ENCODE results near the gene SYNE1.
"Not testable (repeated sequence)": the region's sequence is repeated elsewhere in the genome, so short reads cannot be mapped to it uniquely, and the experiment has no call there.

The SYNE1 gene

DNA sequence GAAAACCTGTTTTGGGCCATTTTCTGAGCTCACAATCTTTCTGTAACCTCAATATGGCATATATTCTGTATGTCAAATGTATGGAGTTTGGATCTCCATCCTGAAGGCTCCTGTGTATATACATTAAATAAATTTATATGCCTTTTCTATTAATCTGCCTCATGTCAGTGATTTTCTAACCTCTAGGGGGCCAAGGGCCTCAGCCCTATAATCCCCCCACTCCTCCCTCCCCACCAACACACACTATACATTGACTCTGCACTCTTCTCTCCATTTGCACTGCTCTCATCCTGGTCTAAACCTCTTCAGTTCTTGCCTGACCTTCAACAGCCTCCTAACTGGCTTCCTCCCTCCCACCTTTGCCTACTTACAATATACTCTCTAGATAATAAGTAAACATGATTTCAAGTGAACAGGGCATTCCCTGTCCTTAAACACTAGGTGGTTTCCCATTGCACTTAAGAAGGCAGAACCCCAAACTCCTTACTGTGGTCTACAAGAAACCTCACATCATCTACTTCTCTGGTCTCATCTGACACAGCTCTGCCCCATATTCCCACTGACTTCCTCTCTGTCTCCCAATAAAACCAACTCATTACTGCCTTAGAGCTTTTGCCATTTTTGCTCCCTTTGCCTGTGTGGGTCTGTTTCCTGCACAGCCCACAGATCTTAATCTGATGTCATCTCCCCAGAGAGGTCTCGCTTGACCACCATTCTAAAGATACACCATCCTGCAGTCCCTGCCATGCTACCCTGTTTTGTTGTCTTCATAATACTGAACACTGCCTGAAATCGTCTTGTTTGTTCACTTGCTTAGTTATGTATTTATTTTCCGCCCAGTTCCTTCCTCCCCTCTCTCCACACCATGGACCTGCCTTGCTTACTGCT is 213.7 kb downstream of the SYNE1 start:
- DNase-seq (ENCODE audit: low read depth in 2 of 2) = no peak

DNA sequence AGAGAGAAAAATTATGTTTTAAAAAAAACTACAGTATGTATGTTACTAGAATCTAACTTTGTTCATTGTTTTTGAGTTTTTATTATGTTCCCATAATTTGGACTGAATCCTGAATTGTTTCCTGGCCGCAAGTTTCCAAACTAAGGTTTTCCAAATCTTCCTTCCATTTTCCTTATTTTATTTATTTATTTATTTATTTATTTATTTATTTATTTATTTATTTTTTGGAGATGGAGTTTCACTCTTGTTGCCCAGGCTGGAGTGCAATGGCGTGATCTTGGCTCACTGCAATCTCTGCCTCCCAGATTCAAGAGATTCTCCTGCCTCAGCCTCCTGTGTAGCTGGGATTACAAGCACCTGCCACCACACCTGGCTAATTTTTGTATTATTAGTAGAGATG is 215.7 kb downstream of the SYNE1 start:
- not testable (repeated sequence) for DNase-seq (ENCODE audit: low read depth in 2 of 2)

DNA sequence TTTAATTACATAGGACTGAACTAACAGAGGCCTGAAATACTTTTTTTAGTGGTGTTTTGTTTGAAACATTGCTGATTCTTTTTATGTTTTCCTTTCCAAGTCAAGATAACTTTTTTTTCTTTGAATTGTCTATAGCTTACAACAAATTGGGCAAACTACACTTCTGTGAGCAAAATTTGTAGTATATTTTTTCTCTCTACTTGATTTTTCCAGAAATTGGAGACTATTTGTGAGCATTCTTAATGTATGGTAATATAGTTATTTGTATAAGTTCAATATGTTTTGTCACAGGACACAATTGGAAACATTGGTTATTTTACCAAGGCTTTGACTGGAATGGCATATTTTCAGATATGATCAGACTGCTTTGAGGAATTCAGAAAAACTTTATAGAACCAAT is 216.5 kb downstream of the SYNE1 start:
- no peak for DNase-seq (ENCODE audit: low read depth in 2 of 2)

DNA sequence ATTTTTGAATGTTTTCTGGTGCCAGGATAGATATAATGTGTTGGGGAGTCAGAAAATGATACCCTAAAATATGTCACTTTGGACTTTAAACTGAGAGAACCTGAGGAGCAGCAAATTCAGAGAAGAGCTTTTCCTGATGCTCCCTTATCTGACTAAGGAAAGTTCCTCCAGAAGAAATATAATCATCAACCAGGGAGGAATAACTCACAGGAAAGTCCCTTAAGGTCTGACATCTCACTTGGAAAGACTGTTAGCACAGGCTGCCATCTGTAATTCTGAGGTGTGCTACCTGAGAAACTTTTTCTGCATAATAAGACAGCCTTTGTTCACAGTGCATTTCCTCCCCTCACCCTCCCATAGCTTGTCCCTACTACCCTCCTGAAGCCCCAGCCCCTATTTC is 218.6 kb downstream of the SYNE1 start:
- DNase-seq (ENCODE audit: low read depth in 2 of 2) = no peak

DNA sequence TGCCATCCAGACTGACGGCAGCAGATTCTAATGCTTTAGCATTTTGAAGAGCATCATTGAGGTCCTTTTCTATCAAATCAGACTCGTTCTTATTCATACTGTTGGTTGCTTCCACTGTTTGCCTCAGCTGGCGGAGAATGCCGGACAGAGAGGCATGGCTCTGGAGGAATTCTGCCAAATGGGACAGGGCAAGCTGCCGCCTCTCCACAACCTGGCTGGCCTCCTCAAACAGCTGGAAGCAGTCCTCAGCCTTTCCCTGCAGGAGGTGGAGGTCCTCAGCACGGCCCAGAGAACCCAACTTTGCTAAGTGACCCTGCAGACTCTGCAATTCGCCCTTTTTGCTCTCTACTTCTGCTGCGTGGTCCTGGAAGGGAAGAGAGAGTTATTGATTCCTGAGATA is 220.5 kb downstream of the SYNE1 start:
- DNase-seq (ENCODE audit: low read depth in 2 of 2) = no peak

DNA sequence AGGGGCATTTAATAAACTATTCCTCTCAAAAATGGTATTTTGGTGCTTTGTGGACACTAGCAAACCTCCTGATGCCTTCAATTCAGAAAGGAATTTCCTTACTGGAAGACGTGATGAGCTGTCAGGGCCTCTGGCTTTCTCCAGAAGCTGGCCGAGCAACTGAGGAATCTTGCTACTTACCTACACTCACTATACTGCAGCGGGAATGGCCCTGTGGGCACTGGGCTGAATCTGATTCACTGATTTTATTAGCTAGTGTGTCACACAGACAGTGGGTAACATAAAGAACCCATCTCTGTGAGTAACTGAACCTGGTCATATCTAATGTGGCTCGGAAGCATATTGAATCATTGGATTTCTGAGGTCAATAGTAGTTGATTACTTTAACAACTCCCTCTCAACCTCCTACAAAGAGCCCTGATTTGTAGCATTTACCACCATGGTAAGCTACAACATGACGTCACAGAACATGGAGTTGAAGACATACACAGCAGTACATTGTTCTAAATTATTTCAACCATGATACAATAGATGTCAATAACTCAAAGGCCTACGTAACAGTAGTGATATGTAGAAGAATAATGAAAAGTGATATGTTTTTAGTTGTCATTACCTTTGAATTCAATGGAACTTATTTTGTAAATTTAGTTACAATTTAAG is 232.1 kb downstream of the SYNE1 start:
- no peak for DNase-seq (ENCODE audit: low read depth in 2 of 2)

DNA sequence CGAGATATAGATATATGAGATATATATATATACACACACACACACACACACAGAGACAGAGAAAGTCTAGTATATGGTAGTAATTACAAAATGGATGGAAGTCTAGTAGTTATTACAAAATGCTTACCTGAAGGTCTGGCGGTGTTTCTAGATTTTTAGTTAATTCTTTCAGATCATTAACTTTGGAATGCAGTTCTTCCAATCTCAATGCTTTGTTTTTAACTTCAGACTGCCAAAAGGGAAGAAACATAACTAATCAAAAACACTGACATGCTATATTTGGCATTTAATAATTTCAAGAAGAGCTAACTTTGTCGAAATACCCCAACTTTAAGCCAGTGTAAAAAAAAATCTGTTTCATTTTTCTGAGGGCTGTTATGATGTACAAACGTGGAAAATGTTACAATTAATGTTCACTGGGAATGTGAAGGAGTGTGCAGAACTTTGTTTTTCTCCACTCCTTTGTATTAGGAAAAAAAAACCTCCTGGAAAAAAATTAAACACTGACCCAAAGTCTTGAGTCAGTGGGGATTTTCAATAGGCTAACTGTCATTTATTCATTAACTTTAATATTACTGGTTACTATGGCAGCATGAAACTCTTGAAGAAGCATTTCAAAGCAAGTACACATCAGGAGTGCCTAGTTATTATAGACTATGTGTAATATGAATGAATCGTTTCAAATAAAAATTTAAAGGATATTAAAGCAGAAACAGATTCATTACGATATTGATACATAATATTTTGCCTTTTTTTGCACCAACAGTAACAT is 232.9 kb downstream of the SYNE1 start:
- no peak for DNase-seq (ENCODE audit: low read depth in 2 of 2)

DNA sequence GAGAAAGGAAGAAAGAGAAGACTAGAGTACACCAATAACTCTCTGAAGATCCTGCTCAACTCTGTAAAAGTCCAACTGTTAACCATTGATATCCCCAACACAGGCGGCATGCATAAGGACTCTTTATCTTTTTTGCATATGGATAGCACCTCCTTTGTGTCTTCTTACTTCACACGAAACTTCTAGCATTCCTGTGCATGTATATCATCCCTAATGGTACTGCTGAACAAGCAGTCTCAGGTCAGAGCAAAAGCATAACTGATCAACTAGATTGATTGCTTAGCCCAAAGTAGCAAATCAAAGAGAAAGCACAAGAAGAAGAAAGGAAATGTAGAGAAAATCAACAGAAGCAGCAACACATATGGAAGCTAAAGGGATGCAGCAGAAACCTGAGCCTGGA is 234.4 kb downstream of the SYNE1 start:
- DNase-seq (ENCODE audit: low read depth in 2 of 2) = no peak

DNA sequence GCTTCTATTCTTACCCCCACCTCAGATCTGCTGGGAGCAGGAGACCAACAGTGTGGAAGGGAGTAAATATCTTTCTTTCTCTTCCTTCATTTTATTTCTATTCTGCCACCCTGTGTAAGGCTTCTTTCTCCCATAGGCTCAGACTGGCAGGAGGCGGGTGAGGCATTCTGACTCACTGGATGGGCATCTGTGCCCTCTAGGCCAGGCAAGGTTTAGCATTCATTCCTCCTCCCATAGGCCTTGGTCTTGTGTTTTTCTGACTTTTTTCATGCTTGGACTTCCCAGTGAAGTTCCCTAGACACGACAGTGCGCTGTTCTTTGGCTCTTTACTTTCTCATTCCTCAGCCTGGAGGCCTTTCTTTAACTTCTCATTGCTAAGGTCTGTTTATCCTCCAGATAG is 235.2 kb downstream of the SYNE1 start:
- no peak for DNase-seq (ENCODE audit: low read depth in 2 of 2)

DNA sequence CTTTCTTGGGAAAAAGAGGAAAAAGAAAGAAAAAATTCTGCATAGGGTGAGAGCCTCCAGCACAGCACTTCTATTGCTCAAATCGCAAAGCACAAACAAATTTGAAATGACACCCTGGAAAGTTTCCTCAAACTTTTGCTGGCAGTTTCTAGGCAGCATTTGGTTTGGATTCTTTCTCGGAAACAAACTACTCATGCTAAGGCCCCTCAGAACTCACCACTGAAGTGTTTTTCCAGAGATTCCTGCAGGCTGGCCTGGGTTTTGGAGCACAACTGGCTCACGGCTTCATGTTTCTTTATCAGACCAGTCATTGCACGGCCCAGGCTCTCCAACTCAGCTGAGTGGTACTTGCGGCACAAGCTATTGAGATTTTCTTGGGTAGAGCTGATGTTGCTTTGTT is 237.8 kb downstream of the SYNE1 start:
- no peak for DNase-seq (ENCODE audit: low read depth in 2 of 2)

DNA sequence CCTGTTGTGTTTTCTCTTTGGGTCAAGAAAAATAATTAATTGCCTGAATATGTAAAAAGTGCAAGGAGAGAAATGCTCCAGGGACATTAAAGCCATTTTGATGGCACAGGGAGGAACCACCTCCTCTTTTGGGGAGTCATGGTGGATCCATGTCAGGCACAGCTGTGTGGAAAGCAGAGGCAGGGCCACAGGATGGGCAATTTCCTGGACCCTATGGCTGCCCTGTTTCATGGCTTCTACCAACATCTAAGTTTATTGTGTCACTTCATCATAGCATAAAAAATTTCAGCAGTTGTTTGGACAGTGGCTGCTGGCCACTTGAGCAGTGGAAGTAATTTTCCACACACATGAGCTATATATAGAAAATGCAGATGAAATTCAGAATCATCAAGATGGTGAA is 238.2 kb downstream of the SYNE1 start:
- no peak for DNase-seq (ENCODE audit: low read depth in 2 of 2)

DNA sequence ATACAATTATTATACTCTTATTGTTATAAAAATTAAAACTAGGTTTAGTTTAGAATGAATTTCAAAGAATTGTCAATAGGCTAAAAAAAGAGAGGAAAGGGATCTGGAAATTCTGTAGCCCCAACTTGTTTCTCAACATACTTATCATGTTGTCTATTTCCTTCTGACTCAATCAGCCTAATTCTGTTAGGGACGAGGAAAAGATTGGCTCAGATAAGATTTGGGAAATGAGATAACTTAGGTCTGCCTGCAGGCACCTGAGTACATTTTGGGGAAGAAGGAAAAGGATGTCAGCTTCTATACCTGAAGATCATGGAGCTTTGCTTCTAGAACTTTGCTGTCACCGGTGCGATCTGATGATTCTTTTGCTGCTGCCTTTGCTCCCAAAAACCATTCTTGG is 238.8 kb downstream of the SYNE1 start:
- no peak for DNase-seq (ENCODE audit: low read depth in 2 of 2)

DNA sequence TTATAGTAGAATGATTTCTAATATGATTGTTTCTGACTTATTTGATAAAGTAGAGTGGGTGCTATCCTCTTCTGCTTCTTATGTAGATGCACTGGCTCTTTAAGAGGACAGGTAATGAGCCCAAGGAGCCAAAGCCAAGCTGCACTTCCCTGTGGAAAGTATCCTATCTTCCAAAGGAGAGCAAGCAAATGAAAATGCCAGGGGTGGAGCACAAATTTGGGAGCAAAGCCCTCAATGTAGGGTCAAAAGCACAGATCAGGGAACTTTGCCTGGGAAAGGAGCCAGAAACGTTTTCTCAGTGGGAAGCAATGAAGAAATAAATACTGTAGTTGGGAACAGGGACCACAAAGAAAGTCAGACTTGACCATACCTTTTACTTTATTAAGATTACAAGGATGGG is 242.9 kb downstream of the SYNE1 start:
- DNase-seq (ENCODE audit: low read depth in 2 of 2) = no peak

DNA sequence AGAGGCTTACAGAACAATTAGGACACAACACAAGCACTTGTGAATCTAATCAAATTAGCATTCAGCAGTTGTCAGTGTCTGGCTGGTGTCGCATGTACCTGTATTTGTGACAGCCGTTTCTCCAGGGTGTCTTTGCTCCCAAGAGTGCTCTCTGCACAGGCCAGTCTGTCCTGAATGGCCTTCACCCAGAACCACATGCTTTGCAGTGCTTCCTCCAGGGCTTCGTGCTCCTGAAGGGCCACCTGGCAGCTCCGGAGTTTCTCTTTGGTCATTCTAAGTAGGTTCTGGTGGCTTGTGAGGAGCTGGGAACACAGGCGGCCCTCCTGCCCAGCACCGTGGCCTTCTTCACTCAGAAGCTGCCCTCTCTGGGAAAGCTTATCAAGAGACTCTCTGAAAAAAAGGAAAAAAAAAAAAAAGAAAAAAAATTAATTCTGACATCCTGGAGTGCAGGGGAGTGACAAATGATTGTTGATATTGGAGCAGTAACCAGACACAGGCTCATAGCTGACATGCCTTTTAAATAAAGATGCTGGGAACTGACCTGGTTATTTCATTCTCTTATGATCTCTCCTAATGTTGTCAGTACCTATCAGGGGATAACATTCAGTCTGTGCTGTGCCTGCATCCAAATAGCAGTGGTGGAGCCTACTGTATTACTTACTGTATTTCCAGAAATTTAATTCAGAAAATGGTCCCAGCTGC is 245.8 kb downstream of the SYNE1 start:
- DNase-seq (ENCODE audit: low read depth in 2 of 2) = no peak

DNA sequence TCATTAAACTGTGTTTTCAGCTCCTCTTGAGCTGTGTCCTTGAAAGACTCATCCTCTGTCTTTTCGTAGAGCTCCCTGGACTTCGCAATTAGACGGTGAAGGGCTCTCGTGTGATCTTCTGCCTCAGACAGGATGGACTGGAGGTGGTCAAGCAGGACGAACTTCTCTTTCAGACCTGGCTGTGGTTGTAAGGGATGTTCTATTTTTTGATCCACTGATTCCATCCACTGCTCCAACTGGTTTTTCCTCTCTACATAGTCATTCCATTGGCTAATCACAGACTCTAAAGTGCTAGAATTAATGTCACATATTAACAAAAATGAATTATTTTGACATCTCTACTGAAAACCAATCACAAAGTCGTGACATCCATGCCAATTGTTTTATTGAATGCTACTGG is 250.1 kb downstream of the SYNE1 start:
- no peak for DNase-seq (ENCODE audit: low read depth in 2 of 2)

DNA sequence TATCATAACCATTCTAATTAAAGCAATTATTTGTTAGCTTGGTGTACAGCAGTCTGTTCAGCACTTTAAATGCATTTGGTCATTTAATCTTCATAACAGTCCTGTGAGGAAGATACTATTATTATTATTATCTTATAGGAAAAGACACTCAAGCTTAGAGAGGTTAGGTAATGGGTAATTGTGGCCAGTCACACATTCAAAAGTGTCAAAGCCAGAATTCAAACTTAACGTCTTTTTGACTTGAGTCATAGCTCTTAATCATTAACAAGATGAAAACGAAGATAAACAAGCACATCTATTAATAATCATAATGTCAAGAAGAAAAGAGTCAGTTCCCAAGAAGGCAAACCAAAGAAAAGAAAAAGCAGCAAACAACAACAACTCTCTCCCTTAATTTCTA is 251.0 kb downstream of the SYNE1 start:
- no peak for DNase-seq (ENCODE audit: low read depth in 2 of 2)

DNA sequence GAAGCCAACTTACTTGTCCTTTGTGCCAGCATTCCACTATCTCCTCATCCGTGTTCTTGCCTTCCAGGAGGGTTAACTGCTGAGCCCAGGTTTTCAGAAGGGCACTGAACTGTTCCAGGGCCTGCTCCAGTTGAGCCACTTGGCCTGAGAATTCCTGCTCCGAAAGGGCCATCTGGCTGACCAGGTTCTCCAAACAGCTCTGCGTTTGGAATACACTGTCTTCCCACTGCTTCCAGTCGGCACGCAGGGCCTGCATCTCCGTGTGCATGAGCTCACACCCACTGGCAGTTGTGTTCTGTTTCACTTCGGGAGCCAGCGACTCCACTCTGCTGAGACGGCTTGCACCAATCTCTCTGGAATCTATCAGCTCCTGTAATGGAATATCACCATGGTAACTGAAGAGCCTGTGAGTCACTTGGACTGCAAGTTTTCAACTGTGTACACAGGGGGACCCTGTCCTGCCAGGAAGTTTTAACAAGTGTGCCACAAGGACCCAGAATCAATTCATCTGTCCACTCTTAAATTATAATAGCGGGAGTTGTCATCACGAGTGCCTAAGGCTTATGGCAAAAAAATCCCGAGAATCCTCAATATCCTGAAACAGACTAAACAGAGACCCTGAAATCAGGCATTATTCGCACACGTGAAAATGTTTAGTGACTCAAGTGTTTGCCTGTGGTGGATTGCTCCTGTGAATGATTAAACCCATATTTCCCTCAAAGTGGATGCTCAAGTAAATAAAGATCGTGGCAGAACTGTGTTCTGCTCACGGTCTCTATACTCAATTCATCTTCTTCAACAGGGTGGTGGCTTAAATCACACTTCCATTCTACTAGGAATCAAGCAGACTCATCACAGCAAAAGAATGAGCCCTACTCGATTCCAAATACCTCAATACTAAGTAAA is 255.9 kb downstream of the SYNE1 start:
- DNase-seq (ENCODE audit: low read depth in 2 of 2) = no peak

DNA sequence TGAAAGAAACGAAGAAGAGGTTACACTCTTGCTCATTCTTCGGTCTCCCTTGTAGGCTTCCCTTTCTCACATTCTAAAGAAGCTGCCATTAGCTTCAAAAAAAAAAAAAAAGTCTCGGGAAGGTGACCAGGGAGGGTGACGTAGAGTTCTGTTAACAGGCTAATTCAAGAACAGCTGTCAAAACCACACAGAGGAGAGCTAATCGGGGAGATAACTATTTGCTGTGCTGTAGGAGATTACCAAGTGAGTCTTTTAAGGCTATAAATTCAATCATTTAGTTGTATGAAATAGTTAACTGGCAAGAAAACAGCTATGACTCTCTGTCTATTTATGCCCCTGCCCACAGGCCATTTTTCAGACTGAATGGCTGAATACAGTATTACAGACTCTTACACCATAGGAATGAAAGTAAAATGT is 256.8 kb downstream of the SYNE1 start:
- DNase-seq (ENCODE audit: low read depth in 2 of 2) = no peak

DNA sequence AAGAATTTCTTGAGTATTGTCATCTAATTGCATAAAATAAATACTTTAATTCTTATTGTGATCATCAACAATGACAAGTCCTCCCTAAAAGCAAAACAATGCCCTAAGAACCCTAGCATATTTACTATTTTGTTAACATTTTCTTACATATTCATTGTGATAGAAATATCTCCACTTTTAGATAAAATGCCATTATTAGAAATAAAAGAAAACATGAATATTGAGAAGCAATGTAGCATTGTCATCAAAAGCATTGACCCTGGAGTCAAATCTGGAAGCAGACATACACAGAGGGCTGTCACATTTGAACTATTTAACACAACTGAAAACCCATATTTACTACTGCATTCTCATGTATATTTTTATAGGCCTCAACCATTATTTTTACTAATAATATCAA is 257.7 kb downstream of the SYNE1 start:
- no peak for DNase-seq (ENCODE audit: low read depth in 2 of 2)

DNA sequence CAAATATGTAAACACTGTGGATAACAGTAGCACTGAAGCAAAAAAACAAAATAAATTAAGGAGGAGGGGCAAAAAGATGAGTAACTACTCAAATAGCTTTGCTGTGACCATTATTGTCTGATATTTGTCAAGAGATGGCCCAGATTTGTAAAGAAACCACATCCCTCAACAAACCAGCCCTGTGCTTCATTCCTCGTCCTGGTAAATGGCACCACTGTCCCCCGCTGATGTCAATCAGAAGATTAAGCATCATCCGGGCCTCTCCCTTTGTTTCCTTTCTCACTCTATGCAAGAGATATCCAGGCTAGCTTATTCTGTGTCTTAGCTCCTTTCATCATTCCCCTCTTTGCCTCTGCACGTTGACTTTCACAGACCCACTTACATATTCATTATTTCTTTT is 259.0 kb downstream of the SYNE1 start:
- no peak for DNase-seq (ENCODE audit: low read depth in 2 of 2)

DNA sequence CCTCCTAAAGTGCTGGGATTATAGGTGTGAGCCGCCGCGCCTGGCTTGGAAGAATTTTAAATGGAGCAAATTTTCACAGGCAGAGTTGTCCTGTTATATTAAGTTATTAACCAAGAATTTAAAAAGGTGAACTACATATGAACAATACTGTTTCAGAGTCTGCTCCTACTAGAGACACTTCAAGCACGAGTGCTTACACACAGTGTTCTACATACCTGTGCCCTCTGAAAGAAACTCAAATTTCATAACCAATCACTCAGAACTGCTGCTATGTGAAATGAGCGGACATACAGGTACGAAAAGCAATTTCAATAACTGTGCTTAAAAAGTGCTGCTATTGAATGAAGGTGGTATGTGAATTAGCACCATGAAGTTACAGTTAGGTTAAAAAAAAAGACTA is 262.0 kb downstream of the SYNE1 start:
- DNase-seq (ENCODE audit: low read depth in 2 of 2) = no peak

Measured in activated CD4-positive, alpha-beta T cell treated with anti-CD3 and anti-CD28 coated beads for 24 hours (primary cell).